ENCODE data around the gene SRSF4.
"Not testable (repeated sequence)": the region's sequence is repeated elsewhere in the genome, so short reads cannot be mapped to it uniquely, and the experiment has no call there.

SRSF4 gene

DNA sequence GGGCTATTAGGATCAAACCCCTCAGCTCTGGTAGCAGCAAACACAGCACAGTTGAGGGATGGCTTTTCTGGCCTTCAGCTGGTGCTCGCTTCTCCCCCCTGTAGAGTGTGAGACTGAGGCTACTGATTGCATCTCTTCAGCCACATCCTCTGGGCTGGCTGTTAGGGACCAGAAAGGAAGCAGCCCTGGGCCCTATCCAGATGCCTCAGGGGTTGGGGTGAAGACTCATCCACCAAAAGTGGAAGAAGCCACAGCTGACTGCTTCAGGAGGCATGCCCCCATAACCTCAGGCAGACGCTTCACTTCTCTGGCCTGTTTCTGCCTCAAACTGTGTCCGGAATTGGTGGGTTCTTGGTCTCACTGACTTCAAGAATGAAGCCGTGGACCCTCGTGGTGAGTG, 51.8 kb downstream of the SRSF4 start:
- in situ Hi-C loops (cut with MboI; ENCODE audit: low sequenced_read_pairs), result no loop called here

DNA sequence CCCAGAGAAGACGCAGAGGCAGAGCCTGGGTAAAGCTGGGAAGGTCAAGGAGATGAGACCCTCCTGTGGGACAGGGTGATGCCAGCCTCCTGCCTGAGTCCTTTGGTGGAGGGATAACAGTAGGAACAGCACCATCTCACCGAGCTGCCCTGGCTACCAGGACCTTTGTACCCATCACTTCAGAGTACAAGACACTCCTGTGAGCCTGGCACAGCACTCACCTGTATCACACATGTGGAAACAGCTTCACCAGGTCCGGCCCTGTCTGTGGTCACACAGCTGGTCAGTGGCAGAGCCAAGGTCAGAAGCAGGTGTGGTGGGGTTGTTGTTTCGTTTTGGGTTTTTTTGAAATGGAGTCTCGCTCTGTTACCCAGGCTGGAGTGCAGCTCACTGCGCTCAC, 53.0 kb downstream of the SRSF4 start:
- in situ Hi-C loops (cut with MboI; ENCODE audit: low sequenced_read_pairs), result no loop called here

DNA sequence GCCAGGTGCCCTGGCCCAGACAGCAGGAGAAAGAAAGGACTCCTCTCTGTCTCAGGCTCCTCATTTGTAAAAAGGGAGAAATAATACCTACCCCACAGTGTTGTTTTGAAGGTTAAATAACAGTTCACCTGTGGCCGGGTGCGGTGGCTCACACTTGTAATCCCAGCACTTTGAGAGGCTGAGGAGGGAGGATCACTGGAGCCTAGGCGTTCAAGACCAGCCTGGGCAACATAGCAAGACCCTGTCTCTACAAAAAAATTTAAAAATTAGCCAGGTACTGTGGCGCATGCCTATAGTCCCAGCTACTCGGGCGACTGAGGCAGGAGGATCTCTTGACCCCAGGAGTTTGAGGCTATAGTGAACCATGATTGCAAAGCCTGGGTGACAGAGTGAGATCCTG, 55.5 kb downstream of the SRSF4 start:
- in situ Hi-C loops (cut with MboI; ENCODE audit: low sequenced_read_pairs), result no loop called here

- in situ Hi-C loops (cut with MboI; ENCODE audit: low sequenced_read_pairs), result no loop called here
Observed at GRCh38 chr1:29125788-29126187, 55.9 kb downstream of the SRSF4 start.

- in situ Hi-C loops (cut with MboI; ENCODE audit: low sequenced_read_pairs), result no loop called here
Observed at GRCh38 chr1:29125237-29125641, 56.5 kb downstream of the SRSF4 start.

DNA sequence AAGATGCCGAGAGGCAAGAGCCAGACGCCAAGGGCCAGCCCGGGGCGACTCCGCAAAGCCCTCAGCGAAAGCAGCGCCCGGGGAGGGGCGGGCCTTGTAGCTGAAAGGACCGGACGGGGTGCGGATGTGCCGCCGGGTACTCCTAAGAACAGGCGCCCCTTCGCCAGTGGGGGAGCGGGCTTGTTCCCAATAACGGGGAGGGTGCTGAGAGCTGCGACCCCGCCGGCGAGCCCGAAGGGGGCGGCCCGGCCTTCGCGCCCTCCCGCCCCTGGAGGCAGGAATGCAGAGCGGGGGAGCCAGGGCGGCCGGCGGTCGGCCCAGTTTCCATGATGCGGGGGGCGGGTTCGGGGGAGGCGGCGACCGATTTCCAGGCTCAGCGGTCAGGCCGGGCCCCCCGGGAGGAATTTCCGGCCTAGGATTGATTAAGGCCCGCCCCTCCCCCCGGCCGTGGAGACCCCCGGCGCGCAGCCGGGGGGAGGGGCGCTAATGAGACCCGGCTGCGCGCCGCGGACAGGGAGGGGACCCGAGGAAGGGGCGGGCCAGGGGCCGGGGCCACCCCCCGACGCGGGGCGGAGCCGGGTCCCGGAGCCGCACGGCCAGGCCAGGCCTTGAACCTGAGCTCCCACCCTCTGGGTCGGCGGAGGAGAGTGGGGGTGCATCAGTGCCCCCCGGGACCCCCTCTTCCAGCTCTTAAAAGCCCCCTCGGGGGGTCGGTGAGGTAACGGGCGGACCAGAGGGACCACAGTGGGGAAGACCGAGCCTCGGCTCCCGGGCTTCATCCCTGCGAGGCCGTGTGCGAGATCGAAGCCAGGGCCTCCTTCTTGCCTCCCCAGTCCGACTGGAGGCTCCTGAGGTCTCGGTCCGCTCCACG, 57.1 kb downstream of the SRSF4 start:
- in situ Hi-C loops (cut with MboI; ENCODE audit: low sequenced_read_pairs), result no loop called here

- in situ Hi-C loops (cut with MboI; ENCODE audit: low sequenced_read_pairs), result no loop called here
Observed at GRCh38 chr1:29123887-29124365, 57.8 kb downstream of the SRSF4 start, which contains the start of gene TMEM200B. Gene TMEM200B (minus strand): TSS chr1:29123903. CDS start chr1:29121828, 2,075 bp downstream.

- in situ Hi-C loops (cut with MboI; ENCODE audit: low sequenced_read_pairs), result no loop called here
Observed at GRCh38 chr1:29123053-29123886, 58.4 kb downstream of the SRSF4 start.

- in situ Hi-C loops (cut with MboI; ENCODE audit: low sequenced_read_pairs), result no loop called here
Observed at GRCh38 chr1:29122682-29123052, 59.0 kb downstream of the SRSF4 start.

GRCh38 chr1:29121936-29122681, 59.6 kb downstream of the SRSF4 start:
- in situ Hi-C loops (cut with MboI; ENCODE audit: low sequenced_read_pairs), result no loop called here

- in situ Hi-C loops (cut with MboI; ENCODE audit: low sequenced_read_pairs), result no loop called here
Observed at GRCh38 chr1:29121516-29121935, 60.2 kb downstream of the SRSF4 start.

DNA sequence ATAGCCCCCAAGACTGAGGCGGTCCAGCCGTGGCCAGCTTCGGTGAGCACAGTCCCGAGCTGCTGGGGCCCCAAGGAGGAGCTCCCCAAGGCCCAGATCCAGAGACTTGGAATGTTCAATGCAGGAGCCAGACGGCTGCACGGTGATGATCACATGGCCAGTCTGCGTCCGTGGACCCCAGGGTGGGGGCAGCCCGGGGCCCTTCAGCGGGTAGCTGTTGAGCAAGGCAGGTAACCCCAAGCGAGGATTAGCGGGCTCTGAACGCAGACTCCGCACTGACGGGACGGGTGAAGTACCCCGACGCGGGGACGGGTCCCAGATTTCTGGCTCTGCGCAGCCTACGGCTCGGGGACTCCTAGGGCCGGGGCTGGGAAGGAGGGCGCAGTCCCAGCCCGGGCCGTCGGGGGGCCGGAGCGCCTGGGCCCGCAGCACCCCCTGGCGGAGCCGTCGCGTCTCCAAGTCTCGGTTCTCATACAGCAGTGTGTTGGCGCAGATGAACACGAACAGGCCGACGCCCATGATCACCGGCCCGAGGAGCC, 60.7 kb downstream of the SRSF4 start:
- in situ Hi-C loops (cut with MboI; ENCODE audit: low sequenced_read_pairs), result no loop called here

DNA sequence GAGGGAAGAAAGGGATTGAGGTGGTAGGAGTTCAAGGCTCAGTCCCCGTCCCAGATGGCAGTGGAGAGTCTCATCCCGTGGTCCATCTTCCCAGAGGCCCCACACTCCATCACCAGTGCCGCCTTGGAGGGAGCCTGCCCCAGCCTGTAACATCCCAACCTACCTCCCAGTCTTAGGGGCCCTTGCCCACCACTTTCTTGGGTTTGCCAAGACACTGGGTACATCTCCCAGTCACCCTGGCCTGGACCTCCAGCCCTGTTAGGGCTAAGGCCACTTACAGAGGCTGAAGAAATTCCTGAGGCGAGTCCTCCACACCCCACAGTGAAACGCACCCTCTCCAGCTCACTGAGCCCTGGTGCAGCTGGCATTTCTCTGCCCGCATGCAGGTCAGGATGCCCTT, 61.3 kb downstream of the SRSF4 start:
- in situ Hi-C loops (cut with MboI; ENCODE audit: low sequenced_read_pairs), result no loop called here

DNA sequence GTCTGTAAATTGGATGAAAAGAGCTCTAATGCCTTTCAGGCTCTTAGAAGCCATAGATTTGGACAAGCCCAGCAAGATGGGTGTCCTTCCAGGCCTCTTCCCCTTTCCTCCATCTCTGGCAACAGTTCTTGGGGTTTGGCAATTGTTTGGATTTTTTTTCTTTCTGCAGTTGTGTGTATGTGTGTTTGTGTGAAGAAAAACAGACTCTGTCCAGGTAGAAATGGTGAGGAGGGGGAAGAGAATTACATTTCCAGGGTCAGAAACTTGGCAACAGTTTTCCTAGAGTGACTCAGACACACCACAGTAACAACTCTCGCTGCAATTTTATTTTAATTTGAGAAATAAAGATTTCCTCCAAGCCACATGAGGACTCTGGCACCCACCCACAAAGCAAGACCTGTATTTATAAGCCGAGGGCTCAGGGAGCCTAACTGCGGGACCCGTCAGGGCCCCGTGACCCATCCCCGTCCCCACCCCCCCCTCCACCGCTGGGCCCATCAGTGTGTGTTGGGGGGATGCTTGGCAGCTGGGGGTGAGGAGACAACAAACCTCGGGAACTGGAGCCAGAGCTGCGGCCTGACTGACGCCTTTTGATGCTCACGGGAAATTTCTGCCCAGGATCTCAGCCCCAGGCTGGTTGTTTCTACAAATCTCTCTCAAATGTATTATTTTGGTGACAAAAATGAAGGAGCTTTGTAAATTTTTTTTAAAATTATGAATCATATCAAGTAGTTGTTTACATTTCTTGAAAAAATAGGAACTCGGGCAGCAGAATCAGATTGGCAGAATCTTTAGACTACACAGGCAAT, 62.4 kb downstream of the SRSF4 start:
- in situ Hi-C loops (cut with MboI; ENCODE audit: low sequenced_read_pairs), result no loop called here

- in situ Hi-C loops (cut with MboI; ENCODE audit: low sequenced_read_pairs), result no loop called here
Observed at GRCh38 chr1:29117381-29117780, 64.3 kb downstream of the SRSF4 start.

GRCh38 chr1:29114654-29115053, 67.0 kb downstream of the SRSF4 start:
- in situ Hi-C loops (cut with MboI; ENCODE audit: low sequenced_read_pairs), result no loop called here

- in situ Hi-C loops (cut with MboI; ENCODE audit: low sequenced_read_pairs), result no loop called here
Observed at GRCh38 chr1:29113413-29114117, 68.1 kb downstream of the SRSF4 start.

GRCh38 chr1:29112705-29113412, 68.8 kb downstream of the SRSF4 start:
- in situ Hi-C loops (cut with MboI; ENCODE audit: low sequenced_read_pairs), result no loop called here

- in situ Hi-C loops (cut with MboI; ENCODE audit: low sequenced_read_pairs), result not testable (repeated sequence)
Observed at GRCh38 chr1:29108041-29108440, 73.7 kb downstream of the SRSF4 start.

All from HL-60/S4 treated with phorbol 12-myristate 13-acetate at 8.2 ng/mL for 4 days and 3 days (cell line).